NCI-H510A treated with DMSO at 0.1 percent for 48 hours (cell line): ENCODE results near the gene DMAP1.

Source experiments
- DNase-seq: peaks from one replicate; lab custom pipeline; 2025; lab: John Stamatoyannopoulos, UW

Gene DMAP1

GRCh38 chr1:44254392-44254910 is 41.2 kb downstream of the DMAP1 start:
- DNase-seq, result no peak

GRCh38 chr1:44256762-44257554 is 43.7 kb downstream of the DMAP1 start:
- no peak for DNase-seq

DNA sequence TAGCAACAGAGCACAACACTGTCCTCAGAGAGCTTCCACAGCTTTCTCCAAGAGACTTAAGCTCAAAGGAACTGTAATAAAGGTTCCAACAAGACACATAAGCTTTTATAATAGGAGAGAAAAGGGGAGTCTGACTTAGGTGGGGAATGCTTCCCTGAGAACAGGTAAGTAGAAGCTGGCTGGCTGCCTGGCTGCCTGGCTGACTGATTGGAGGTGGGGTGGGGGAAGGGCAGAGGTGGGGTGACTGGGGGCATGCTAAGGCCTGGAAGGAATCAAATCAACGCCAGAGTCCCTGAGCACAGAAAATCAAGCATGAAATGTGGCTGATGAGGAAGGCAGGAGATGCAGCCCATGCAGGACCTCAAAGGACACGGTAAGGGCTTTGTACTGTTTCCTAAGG is 45.8 kb downstream of the DMAP1 start:
- DNase-seq, result no peak

DNA sequence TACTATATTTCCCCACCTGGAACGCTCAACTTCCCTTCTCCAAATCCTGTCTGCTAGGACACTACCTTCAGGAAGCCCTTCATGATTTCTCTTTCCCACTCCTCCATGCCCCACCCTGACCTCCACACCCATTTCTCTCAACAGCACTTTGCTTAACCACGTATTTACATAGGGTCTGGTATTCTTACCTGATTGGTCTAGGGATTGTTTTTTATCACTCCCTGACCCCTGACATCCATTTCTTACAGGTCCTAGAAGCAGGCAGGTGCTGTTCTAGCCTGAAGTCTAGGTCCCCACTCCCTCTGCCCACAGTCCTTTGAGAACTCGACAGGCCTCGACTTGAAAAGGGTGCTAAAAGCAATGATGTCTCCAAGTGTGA is 47.5 kb downstream of the DMAP1 start:
- no peak for DNase-seq

DNA sequence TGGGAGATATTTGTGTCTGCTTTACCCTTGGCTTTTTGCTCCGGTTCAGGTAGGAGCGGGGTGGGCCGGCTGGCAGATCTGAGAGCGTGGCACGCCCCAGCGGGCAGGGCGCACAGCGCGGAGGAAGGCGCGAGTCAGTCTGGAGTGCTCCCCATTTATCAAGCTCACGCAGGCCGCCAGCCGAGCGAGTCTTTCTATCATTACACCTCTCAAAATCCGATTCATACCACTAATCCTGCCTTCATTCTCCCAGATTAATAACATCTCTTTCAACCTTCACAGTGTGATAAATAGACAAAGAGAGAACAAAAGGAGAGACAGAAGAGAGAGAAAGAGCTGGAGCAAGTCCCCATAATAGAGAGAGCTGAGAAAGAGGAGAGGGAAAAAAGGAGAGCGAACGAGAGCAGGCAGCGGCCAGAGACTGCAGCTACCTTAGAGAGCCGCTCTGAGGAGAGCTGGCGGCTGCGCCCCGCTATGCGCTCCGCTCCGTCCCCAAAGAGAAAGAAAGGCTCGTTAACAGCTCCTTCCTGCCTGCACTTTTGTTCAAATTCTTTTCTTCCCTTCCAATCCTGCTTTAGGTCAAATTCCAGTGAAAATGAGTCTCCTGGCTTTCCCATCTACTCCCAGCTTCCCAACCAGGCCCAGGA is 48.0 kb downstream of the DMAP1 start:
- DNase-seq, result peak; percentile 96

- no peak for DNase-seq
These were observed 48.7 kb downstream of the DMAP1 start for GRCh38 chr1:44261962-44262361.

DNA sequence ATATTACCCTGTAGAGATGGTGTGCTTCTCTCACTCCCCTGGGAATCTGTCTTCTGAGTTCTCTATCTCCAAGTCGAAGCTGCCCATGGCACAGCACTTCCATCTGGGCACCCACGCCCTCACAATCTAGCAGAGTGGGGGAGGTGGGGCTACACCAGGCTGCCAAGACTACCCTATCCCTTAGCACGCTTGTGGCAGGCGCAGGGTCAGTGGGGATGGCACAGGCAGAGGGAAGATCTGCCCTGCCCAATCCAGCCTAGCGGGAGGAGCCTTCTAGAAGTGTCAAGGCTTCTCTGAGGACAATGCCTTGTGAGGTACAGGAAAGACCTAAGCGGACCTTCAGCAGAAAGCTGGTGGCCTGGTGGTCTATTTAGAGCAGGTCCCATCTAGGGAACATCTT is 49.1 kb downstream of the DMAP1 start:
- no peak for DNase-seq

DNA sequence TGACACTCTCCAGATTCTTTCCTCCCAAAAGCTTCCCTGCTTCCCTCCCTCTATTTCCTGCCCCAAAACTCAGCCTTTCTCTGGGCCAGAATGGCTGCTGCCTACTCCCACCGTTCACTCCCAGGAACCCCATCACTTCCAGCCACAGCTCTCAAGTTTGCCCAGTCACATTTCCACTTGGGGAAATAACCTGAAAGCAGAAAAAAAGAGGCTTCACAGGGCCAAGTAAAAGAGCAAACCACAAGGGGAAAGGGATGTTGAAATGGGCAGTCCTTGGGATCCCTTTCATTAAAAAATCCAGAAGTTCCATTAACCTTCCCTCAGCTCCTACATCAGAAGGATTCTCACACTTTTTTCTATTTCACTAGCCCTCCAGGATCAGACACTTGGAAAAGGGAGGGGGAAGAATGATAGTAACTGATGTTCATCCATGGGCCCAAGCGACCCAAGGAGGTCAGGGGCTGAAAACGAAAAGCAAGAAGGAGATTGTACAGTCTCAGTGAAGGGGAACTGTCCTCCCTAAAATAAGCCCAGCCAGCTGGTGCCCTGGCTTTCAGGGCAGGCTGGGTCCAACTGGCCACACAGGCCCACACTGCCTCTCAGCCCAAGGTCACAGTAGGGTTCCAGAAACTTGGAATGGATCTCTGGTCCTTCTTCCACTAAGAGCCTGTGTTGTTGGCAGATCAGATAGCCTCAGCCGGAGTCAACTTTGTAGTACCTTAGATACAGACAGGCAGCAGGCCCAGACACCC is 49.7 kb downstream of the DMAP1 start:
- no peak for DNase-seq

- DNase-seq, result no peak
These were observed 50.5 kb downstream of the DMAP1 start for GRCh38 chr1:44263568-44264450.

DNA sequence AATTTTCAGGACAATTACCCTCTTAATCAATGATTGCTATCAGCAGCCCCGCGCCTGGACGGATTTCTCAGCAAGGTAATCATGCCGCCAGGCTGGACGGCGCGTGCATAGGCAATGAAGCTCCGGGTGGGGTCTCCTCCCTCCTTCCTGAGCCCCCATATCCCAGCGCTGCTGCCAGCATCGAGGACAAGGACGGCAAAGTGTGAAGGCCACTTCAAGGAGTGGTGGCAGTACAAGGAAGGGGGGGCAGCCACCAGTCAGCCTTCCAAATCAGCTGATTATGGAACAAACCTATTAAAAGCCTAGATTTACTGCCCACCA is 51.1 kb downstream of the DMAP1 start:
- no peak for DNase-seq

- DNase-seq, result no peak
These were observed 52.5 kb downstream of the DMAP1 start for GRCh38 chr1:44265656-44266358.

GRCh38 chr1:44266400-44267344 is 53.4 kb downstream of the DMAP1 start:
- DNase-seq, result peak; percentile 55

DNA sequence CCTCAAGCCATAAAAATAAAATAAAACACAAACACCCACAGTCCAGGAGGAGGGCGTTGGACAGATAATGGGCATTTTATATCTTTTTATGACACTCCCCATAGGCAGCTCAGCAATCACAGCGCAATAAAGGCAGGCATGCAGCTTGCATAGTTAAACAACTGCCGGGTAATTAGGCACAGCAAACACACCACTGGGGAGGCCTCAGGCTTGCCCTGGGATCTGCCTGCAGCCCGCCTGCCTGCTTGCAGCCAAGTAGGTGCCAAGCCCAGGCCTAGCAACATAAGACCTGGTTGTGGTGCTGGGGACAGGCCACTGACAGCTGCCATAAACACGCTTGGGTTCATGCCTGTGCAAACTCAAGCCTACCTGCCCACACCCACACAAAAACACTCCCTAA is 54.2 kb downstream of the DMAP1 start:
- peak; percentile 56 for DNase-seq

GRCh38 chr1:44268054-44268453 is 54.8 kb downstream of the DMAP1 start:
- DNase-seq, result no peak
